Stimulated activated CD8-positive, alpha-beta memory T cell treated with anti-CD3 and anti-CD28 coated beads, Interleukin-4, amount 100 ng/mL, for 1 hour (primary cell): ENCODE results near the gene HYAL2.
"Not testable (repeated sequence)": the region's sequence is repeated elsewhere in the genome, so short reads cannot be mapped to it uniquely, and the experiment has no call there.

Source experiments
- DNase-seq, 2 donors: peaks; one replicate each; pipeline ENCODE4 v3.0.0-alpha.2; 2020; ENCODE audit warnings: low read depth in 2 of 2, low spot score in 1 of 2

HYAL2 gene

DNA sequence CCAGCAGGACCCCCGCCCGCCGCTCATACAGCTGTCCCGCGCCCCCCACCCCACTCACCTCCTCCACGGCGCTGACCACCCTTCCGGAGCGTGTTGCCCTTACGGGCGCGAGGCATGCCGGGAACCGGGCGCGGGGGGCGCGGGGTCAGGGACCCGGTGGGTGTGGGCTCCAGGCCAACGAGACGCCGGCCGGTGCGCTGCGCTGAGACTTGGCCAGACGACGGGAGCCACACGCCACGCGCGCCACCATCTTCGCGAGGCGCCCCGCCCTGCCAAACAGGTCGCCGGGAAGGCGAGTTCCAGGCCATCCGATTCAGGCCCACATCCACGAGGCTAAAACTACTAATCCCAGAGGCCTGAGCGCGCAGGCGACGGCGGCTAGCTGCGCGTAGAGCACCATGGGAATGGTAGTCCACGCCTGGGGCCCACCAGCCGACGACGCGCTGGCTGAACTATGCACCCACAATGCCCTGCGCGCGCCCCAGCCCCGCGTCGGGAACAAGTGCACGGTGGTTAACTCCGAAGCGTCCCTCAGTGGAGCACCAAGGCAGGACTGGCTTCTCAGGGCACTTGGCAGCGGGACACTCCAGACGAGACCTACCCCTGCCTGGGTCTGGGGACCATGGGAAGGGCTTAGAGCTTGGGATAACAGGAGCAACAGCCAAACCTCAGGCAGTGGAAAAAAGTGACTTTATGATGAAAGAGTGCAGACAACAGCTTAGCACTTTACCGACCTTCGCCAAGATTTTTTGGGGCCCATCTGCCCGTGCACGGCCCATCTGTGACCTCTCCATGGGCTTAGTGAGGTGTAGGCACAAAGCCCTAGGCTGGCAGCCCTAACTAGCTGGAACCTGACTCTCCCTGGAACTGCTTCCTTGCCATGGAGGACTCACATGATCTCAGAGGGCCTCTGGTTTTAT, 30.1 kb downstream of the HYAL2 start, which contains the start of gene IFRD2:
TSS of gene IFRD2 (minus strand) at position 271 of the 920 bp plus-strand sequence. CDS start at position 116, 155 bp downstream.
- peak; percentile 77 to 91 for DNase-seq

DNA sequence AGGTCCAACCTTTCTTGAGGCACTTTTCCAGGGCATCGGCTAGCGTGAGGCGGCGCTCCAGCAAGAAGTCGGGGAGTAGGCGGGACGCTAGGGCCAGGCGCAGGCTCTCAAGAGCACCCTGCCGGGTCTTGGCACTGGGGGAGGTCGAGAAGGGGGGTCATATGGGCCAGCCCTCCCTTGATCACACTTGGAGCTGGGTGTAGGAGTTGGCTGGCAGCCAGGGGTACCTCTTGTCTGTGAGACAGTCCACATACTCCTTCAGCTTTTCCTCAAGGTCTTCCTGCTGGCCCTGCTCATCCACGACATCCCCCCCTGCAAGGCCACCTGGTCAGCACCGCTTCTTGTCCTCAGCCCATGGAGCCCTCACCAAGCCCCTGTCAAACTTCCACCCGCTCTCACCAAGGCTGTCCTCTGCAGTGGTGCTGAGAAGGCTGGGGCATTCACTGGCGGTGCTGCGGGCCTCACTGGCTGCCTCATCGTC, 32.3 kb downstream of the HYAL2 start:
- no peak for DNase-seq

DNA sequence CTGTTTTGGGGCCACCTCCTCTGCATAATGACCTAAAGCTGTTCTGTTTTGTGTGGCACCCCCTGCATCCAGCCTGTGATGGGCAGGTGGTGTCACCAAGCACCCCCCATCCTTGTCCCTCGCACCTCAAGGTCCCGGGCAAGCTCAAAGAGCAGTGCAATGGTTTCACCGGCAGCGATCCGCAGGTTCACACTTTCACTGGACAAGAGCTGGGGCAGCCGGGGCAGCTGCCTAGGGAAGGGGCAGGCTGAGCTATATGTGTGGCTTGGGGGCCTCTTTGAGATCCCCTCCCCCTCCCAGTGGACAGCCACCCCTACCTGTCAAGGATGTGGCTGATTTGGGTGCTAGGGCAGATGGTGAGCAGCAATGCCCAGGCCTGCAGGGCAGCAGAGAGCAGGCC, 33.4 kb downstream of the HYAL2 start:
- DNase-seq: no peak

DNA sequence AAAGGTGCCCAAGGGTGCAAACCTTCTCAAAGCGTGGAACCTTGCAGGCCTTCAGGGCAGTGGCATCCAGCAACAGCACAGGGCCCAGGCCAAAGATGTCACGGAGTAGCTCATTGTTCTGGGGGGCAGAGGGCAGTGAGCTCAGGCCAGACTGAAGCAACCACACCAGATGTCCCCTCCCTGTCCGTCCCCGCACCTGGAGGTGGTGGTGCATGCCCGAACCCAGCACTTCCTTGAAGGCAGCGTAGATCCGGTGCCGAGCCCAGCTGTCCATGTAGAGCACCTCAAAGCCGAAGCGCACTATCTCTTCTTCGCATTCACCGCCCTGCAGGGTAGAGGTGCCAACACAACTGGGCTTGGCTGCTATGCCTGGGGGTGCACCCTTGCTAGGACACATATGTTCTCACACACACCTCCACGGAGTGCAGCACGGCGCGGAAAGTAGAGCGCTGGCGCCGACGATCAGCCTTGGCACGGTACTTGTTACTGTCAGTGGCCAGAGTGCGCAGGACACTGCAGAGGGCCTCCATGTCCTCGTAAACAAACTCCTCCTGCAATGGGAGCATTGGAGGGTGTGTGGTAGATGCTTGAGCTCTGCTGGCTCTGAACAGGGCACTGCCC, 34.0 kb downstream of the HYAL2 start:
- DNase-seq: no peak

GRCh38 chr3:50287262-50287661, 35.3 kb downstream of the HYAL2 start:
- DNase-seq: no peak

DNA sequence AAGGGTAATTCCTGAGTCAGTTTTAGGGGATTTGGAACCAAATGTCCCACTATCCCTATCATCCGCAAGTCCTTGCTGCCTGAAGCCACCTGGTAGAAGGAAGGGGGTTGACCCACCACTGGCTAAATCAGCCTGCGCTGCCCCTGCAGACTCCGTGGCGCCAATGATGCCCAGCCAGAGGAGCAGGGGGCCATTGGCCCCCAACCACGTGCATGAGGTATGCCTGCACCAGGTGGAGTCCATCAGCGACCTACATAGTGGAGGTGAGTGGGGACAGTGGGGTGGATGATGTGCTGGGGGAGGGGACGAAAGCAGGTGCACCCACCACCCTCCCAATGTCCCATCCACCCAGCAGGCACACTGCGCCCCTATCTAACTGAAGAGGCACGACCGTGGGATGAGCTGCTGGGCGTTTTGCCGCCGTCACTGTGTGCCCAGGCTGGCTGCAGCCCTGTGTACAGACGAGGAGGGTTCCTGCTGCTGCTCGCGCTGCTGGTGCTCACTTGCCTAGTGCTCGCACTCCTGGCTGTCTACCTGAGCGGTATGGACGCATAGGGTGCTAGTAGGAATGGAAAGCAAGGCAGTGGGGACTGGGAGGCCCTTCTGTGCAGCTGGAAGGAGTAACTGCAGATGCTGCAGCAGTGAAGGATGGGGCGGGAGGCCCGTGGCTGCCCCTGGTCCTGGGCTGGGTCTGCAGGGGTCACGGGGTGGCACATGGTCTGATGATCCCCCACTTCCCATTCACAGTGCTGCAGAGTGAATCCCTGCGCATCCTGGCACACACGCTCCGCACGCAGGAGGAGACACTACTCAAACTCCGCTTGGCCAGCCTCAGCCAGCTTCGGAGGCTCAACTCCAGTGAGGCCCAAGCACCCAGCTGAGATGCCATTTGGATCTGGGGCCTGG, 36.0 kb downstream of the HYAL2 start:
- DNase-seq: no peak

GRCh38 chr3:50284121-50284520, 38.4 kb downstream of the HYAL2 start:
- not testable (repeated sequence) for DNase-seq

- no peak for DNase-seq
Measured at GRCh38 chr3:50279255-50280016, 43.1 kb downstream of the HYAL2 start.

DNA sequence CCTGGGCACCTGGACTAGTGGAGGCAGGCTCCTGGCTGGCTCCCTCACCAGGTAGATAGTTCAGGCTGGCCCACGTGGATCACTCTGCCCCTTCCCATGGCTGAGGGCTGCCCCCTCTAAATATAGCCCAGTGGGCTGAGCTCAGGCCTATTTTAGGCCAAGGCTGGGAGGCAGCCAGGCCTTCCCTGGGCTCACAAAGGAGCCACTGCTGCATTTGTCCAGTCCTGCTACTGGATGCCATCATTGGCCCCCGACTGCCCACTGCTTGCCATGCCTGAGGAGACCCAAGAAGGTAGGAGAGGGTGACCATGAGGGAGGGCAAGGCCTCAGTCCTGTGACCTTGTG, 43.7 kb downstream of the HYAL2 start, which contains the start of gene LSMEM2:
TSS of gene LSMEM2 (plus strand) at position 208 of the 345 bp plus-strand sequence. CDS start at position 235, 27 bp downstream.
- no peak for DNase-seq

DNA sequence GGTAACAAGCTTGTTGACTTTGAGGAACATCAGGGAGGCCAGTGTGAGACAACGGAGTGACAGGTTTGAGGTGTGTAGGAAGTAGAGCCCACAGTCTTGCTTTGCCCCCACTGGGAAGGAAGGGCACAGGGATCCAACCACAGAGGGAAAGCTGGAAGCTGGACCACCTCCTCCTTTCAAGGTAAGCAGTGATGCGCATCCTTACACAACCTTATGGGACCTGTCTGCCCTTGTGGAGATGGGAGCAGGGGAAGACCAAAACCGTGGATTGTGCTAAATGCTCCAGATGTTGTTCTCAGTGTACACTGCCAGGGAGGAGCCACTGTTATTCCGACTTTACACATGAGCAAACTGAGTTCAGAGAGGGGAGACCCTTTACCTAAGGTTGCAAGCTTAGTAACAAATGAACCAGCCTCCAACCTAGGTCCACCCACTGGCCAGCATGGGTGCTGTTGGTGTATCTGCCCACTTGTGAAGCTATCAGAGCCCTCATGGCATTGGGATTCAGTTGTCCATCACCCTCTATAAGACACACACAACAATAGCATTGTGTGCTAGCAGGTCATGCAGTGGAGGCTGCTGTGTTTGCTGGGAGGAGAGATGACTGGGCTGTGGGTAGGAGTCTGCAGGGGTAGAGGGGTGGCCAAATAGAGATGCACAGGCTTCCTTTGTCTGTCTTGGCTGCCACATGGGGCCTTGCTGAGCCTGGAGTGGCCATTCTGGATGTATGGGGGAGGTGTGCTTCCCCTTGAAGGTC, 44.2 kb downstream of the HYAL2 start:
- no peak for DNase-seq

DNA sequence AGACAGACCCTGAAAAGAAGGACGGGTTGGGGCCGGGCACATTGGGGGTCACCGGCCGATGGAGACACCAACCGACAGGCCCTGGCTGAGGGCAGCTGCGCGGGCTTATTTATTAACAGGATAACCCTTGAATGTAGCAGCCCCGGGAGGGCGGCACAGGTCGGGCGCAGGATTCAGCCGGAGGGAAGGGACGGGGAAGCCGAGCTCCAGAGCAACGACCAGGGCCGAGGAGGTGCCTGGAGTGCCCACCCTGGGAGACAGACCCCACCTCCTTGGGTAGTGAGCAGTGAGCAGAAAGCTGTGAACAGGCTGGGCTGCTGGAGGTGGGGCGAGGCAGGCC, 45.8 kb downstream of the HYAL2 start:
- no peak for DNase-seq

- no peak for DNase-seq
Measured at GRCh38 chr3:50275996-50276761, 46.4 kb downstream of the HYAL2 start.

- DNase-seq: no peak
Measured at GRCh38 chr3:50275141-50275995, 47.2 kb downstream of the HYAL2 start.

- DNase-seq: peak; percentile 27 to 44
Measured at GRCh38 chr3:50274371-50275104, 48.0 kb downstream of the HYAL2 start.

- DNase-seq: no peak
Measured at GRCh38 chr3:50273689-50274065, 48.9 kb downstream of the HYAL2 start.

DNA sequence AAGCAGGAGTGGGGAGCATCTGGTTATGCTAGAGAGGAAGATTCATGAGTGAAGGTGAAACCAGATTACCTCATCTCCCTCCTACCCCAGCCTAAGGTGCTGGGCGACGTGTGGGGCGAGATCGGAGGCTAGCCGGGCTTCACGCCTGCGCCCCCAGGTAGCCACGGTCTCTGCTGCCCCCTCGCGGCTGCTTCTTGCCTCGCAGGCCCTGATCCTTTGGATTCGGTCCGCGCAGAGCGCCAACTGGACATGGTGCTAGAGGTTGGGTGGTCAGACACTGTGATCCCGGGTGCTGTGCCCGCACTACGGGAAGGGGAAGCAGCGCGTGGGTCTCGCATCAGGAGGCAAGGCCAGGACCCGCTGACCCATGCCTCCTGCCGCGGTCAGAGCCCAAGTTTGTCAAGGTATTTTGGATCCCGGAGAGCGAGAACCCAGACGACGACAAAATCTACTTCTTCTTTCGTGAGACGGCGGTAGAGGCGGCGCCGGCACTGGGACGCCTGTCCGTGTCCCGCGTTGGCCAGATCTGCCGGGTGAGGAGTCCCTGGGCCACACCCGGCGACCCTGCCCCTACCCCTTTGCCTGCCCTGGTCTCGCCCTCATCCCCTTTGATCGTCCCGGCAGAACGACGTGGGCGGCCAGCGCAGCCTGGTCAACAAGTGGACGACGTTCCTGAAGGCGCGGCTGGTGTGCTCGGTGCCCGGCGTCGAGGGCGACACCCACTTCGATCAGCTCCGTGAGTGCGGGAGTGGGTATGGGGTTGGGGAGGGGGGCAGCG, 49.4 kb downstream of the HYAL2 start:
- DNase-seq: peak; percentile 77 to 84

DNA sequence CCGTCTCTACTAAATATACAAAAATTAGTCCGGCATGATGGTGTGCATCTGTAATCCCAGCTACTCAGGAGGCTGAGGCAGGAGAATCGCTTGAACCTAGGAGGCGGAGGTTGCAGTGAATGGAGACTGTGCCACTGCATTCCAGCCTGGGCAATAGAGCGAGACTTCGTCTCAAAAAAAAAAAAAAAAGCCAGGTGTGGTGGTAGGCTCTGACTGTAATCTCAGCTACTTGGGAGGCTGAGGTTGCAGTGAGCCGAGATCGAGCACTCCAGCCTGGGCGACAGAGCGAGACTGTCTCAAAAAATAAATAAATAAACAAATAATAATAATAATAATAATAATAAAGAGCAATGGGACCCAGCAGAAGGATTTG, 50.0 kb downstream of the HYAL2 start:
- not testable (repeated sequence) for DNase-seq
